ENCODE data around the gene MEIOSIN.

- TF ChIP-seq CHD2 (IDR thresholded peaks at IDR 0.05; ENCODE audit: low read length, partially characterized antibody): no peak
- no peak for TF ChIP-seq POLR2AphosphoS5 (IDR thresholded peaks at IDR 0.05; ENCODE audit: low read depth, low read length)
- TF ChIP-seq FOXM1 (IDR thresholded peaks at IDR 0.05; ENCODE audit: low read depth): no peak
- TF ChIP-seq GATA2 (CRISPR knock-in tag; IDR thresholded peaks at IDR 0.05): no peak
- no peak for TF ChIP-seq RAD21 (IDR thresholded peaks at IDR 0.05; ENCODE audit: low read length)
- no peak for TF ChIP-seq CTCF (IDR thresholded peaks at IDR 0.05)
These were observed 6.5 kb downstream of the MEIOSIN start for GRCh38 chr19:45739498-45740439.

Measured in SK-N-SH (cell line).